GOT3 (cell line): ENCODE results near the gene REXO1.

Experiments
- DNase-seq: peaks from one replicate; lab custom pipeline; 2025; ENCODE audit warnings: mixed read lengths; lab: John Stamatoyannopoulos, UW

Gene REXO1

DNA sequence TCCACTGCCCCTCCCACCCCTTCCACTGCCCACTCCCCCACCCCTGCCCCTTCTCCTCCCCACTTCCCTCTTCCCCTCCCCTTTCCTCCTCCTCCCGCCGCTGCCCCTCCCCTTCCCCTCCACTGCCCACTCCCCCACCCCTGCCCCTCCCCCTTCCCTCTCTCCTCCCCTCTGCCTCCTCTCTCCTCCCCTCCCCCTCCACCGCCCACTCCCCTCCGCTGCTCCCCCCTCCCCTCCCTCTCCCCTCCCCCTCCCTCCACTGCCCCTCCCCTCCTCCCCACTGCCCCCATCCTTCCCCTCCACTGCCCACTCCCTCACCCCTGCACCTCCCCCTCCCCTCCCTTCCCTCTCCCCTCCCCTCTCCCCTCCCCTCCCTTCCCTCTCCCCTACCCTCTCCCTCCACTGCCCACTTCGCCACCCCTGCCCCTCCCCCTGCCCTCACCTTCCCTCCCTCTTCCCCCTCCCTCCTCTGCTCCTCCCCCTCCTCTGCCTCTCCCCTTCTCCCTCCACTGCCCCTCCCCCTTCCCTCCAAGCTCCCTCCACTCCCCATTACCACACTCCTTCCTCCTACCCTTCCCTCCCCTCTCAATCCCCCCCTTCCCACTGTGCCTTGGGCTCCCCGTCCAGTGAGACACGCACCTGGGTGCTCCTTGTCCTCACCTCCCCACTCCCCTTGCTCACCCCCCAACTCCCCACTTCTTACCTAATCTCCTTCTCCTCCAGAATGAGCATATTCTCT lies 58.1 kb downstream of the REXO1 start:
- no peak for DNase-seq

DNA sequence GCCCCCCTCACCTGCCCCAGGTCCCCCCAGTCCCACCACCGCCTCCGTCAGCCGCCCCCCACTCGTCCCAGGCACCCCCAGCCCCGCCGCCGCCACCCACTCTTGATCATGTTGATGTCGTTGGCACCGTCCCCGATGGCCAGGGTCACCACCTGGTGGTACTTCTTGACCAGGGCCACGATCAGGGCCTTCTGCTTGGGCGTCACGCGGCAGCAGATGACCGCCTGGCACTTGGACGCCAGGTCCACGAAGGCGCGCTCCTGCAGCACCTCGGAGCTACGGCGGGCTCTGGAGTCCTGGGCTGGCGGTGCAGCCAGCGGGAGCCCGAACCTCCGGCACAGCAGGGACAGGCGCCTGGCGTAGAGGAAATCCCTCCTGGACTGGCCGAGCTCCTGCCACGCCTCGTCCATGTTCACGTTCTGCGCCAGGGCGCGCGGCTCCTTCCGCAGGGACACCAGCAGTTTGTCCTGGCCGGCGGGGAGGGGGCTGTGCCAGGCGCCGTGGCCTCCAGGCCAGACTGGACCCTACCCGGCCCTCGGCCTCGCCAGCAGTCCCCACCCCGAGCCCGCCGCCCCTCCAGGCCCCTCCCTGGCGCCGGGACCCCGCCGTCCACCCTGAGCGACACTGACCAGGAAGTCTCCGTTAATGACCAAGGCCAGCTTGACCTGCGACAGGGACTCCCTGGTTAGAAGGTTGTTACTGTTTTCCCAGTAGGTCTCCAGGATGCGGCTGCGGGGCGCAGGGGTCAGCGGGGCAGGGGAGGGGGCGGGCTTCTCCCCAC lies 58.8 kb downstream of the REXO1 start:
- DNase-seq, result no peak

DNA sequence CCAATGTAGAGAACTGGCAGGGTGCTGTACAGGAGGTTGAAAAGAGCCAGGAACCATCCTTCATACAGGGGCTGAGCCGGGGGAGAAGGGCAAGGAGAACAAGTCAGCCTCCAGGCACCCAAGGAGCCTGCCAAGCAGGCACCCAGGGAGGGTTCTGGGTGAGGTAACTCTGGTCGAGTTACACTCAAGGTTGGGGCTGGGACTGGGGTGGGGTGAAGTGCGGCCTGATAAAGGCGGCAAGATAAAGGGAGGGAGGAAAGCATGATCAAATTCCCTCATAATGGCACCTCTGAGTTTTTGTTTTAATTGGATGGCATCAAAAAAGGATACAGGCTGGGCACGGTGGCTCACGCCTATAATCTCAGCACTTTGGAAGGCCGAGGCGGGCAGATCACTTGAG lies 61.2 kb downstream of the REXO1 start:
- DNase-seq, result no peak

DNA sequence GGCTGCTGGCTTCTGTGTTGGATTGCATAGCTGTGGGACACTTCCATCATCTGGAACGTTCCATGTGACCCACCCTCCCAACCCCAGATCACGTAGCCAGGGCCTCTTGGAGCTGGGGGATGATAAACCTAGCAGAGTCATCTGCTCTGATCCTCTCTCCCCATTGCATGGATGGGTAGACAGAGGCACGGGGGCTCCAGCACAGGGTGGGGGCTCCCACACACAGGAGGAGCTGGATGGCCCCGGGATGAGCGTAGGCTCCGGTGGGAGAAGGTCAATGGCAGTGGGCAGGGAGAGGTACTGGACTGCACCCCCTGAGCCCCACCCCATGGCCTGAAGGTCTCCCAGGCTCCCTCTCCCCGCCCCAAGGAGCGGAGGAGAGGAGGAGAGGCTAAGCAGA lies 61.6 kb downstream of the REXO1 start:
- no peak for DNase-seq

DNA sequence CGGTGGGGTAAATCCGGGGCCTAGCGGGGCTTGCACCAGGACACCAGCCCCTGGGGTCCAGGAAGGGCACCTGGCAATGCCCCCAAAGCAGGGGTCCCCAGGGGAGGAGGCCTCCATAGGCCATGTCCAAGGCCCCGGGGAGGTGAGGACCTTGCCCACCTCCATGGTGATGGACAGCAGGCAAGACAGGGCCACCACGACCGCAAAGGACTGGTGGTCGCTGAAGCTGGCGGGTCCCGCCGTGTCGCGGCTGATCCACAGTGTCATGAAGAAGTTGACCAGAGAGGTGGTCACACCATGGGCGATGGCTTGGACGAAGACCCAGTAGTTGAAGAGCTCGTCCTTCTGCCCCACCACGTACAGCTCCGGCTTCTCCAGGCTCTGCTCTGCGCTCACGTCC lies 63.0 kb downstream of the REXO1 start:
- DNase-seq, result no peak

DNA sequence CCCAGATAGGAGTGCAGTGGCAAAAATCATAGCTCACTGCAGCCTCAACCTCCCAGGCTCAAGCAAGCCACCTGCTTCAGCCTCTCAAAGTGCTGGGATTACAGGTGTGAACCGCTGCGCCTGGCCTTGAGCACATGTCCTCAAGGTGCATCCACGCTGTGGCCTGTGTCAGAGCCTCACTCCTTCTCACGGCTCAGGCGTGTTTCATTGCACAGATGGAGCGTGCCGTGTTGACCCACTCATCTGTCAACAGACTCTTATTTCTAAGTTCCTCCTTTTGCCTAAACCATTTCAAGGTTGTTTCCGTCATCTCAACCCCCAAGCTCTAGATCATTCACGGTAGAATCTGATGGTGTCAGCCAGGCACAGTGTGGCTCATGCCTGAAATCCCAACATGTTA lies 64.4 kb downstream of the REXO1 start:
- DNase-seq, result no peak

DNA sequence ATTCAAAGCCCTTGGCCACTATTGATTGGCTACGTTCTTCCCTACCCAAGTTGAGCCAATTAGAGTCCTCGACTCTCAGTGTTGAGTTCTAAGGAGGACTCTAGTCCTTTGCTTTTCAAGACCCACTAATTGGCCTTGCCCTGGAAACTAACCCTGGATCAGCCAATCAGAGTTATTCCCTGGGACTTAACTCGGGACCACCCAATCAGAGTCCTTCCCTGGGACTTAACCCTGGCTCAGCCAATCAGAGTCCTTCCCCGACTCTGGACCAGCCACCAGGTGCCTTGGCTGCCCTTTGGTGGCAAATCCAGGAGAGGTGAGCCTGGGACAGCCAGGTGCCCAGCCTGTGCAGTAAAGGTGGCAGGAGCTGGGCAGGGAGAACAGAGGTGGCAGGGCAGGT lies 64.9 kb downstream of the REXO1 start:
- no peak for DNase-seq

DNA sequence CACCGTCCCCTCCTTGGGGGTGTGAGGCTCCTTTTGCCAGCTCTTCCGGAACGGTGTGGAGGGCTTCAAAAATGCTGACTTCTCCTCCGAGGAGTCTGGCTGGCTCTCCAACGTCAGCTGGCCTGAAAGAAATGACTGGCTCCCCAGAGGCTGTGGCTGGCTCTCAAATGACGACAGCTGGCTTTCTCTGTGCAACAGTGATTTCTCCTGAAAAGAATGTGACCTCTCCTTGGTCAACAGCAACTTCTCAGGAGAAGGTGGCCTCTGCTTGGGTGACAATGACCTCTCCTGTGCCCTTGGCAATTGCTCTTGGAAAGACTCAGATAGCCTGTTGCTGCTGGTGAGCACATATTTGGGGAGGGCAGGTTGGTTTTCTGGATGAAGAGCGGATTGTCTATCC lies 65.8 kb downstream of the REXO1 start:
- DNase-seq, result no peak

DNA sequence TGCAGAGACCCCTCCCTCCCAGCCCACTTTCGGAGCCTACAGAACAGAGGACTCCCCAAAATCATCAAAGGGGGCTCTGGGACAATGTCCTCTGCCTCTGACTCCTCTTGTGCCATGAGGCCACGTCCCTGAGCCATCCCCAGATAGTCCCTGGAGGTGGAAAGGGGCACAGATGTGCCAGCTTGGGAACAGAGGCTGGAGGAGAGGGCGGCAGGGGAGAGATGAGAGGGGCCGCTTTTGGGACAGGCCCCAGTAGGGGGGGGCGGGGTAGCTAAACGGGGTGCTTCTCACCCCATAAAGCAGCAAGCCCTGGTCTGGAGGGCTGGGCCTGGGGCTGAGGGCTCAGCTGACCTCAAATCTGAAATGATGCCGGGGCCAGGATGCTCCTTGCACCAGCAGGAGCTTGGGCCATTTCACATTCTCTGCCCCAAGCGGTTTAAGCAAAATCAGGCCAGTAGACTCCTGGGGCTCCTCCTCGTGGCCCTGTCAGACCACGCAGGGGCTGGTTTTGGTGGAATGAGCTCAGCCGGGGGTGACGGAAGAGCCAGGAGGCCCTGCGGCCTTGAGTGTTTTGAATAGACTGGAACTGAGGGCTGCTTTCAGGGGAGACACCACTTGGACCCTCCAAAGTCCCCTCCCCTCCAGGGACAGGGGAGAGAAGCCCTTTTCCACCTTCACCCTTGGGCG lies 67.9 kb downstream of the REXO1 start:
- DNase-seq, result no peak

DNA sequence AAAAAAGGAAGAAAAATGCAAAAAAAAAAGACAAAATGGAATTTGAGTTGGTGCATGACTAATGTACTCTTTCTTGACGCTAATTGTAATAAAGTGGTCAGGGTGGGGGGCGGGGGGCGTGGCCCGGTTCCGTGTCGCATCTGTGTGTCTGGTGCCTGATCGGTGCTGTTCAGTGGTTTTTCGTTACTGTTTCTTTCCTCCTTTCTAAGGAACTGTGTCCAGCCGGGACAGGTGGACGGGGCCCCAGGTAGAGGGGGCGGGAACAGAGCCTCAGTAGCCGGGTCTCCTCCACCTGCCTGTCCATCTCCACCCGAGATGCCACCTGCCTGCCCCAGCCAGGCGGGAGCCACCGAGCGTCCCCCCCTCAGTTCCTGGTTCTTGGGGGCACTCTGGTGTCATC lies 68.7 kb downstream of the REXO1 start:
- no peak for DNase-seq

DNA sequence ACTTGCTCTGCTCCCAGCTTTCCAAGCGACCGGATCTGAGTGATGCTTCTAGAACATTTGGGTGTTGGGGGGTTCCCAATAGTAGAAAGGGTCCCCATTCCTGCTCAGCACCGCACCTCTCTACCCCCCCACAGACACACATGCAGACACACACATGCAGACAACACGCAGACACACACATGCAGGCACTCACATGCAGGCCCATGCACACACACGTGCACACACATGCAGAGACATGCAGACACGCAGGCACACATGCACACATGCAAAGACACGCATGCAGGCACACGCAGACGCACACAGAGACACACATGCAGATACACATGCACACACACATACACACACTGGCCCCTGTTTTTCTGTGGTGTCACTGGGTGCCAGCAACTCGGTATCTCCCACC lies 71.1 kb downstream of the REXO1 start:
- DNase-seq, result no peak

DNA sequence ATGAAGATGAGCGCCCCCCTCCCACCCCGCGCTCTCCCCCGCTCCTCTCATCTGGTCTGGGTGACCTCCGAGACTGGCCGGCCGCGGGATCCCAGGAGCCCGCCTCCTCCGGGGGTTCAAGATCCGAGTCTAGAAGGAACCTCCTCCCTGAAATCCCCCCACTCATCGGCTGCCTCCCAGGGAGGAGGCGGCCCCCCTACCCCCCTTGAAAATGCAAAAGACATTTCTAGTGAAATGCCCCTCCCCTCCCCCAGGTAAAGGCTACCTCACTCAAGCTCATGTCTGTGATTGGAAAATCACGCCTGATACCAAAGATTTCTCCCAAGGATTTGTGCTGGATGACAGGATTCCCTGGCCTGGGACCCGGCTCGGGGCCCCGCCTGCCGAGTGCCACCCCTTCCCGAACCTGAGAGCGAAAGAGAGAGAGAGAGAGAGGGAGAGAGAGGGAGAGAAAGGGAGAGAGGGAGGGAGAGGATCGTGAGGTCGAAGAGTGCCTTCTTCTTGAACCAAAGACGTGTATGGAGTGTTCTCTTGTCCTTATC lies 71.6 kb downstream of the REXO1 start:
- DNase-seq, result no peak

DNA sequence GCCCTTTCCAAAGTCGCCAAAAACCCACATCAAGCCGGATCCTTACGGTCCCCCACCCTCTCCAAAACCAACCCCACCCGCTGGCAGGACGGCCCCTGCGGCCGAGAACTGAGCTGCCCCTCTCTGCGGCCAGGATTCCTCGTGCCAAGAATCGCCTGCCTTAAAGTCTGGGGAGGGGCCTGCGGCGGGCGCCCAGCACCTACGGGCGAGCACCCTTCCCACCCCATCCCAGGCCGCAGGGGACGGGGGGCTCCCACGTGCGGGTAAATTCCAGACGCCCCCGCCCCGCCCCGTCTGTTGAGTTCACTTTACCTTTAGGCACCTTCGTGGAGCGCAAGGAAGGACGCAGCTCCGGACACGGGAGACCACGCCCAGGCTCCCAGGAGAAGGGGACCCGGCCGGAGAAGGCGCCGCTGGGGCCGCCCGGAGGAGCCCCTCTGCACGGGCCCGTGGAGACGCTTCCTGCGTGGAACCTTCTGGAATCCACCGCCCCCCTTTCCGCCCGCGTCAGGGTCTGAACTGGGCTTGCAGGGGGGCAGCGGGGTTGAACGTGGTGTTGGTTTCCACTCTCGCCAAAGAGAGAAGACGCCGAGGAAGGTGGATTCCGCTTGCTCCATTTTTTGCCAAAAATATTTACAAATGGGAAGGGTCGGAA lies 72.2 kb downstream of the REXO1 start:
- no peak for DNase-seq

DNA sequence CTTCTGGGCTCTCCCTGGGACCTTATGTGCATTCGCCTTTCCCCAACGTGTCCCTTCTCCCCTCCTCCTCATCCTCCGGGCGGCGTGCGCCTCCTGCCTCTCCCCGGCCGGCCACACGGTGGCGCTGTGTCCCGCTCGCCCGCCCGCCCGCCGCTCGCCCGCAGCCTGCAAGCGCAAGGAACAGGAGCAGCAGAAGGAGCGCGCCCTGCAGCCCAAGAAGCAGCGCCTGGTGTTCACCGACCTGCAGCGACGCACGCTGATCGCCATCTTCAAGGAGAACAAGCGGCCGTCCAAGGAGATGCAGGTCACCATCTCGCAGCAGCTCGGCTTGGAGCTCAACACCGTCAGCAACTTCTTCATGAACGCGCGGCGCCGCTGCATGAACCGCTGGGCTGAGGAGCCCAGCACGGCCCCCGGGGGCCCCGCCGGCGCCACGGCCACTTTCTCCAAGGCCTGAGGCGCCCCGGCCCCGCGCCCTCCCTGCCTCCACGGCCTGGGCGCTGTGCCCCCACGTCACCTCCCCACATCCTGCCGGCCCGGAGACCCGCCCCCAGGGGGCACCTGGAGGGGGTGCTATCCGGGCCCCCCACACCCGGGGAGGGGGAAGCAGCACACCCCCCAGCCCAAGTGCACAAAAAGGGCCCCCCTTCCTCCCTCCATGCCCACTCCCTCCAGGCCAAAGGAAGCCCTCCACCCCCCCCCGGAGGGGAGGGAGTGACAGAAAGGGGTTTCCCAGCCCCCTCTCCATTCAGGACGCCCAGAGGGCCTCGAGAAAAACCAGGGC lies 73.1 kb downstream of the REXO1 start:
- no peak for DNase-seq

DNA sequence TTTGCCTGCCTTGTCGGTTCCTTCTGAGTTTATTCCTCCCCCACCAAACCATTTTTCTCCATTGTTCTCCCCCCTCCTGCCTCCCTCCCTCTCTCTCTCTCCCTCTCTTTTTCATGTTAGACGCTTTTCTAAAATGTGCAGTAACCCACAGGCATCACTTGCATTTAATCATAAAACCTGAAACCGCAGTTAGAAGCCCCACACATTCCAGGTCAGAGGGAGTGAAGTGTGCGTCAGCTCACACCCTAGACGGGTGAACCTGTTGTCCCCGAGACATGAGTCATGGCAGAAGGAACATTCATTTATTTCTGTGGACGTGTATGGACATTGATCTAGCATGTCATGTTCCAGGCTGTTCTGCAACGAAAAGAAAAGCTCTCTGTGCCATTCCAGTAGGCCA lies 75.1 kb downstream of the REXO1 start:
- no peak for DNase-seq

DNA sequence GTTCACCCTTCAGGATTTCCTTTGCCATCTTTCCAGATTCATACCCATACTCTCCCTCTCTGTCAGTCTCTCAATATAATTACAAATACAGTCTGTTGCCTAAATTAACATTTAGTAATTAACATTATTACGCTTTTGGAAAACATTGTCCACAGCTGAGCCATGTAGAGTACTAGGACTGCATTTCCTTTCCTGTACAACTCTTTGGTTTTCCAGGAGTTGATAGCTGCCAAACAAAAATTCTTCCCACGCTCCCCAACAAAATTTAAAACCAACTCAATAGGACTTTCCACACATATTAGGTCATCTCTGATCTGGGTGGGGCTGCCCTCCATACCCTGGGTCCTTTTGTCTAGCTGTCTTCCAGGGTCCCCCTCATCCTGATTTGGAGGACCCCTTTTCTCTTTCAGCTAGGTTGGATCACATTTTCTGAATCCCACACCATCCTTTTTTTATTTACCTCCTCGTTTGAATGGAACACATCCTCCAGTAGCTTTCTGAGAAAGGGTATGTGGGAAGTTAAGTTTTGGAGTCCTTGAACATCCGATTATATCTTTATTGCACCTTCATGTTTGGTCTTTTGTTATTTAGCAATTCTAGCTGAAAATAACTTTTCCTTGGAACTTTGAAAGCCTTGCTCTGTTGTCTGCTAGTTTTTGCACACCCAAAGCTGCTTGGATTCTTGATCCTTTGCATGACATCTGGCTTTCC lies 77.3 kb downstream of the REXO1 start:
- no peak for DNase-seq

DNA sequence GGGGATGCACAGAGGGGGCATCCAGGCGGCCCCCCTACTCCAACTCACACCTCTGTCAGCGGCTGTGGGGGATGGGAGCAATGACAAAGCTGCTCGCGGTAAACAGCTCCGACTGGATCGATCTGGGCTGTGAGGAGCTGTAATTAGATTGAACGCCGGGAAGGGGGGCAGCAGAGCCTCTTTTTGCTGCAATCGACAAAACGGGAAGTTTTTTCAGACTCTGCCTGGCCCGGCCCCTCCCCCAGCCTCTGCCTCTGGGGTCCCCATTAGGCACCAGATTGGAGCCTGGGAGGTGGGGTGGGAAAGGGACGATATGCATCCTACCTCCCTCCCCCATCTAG lies 78.7 kb downstream of the REXO1 start:
- DNase-seq, result no peak

DNA sequence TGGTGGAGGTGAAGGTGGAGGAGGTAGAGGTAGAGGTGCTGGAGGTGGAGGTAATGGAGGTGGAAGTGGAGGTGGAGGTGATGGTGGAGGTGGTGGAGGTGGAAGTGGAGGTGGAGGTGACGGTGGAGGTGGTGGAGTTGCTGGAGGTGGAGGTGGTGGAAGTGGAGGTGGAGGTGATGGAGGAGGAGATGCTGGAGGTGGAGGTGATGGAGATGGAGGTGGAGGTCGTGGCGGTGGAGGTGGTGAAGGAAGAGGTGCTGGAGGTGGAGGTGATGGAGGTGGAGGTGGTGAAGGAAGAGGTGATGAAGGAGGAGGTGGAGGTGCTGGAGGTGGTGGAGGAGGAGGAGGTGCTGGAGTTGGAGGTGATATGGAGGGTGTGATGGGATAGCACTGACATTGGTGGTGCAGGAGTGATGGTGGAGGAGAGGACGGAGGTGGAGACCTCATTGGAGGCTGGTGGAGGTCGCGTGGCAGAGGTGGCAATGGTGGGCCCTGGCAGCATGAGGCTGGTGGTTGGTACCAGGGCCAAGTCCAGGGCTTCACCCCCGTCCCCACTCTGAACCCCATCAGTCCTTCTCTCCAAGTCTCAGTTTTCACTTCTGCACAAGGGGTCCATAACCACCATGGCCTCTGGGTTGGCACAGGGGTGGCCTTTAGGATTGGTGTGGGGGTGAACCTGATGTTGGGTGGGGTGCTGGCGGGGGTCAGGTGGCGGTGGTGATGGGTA lies 79.2 kb downstream of the REXO1 start:
- no peak for DNase-seq

DNA sequence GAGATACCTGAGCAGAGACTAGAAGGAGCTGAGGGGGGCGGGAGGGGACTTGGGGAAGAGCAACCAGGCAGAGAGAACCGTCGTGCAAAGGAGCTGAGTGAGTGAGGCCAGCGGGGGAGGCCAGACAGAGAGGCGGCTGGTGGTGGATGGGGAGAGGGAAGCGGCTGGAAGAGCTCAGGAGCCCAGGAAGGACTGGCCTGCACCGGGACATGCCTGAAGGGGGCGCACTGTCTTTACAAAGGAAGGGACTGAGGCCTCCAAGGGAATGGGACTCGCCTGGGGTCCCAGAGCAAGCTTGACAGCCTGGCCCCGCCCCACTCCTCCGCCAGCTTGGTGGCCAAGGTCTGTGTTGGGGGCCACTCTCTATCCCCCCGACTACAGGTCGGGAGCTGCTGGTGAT lies 80.0 kb downstream of the REXO1 start:
- no peak for DNase-seq

DNA sequence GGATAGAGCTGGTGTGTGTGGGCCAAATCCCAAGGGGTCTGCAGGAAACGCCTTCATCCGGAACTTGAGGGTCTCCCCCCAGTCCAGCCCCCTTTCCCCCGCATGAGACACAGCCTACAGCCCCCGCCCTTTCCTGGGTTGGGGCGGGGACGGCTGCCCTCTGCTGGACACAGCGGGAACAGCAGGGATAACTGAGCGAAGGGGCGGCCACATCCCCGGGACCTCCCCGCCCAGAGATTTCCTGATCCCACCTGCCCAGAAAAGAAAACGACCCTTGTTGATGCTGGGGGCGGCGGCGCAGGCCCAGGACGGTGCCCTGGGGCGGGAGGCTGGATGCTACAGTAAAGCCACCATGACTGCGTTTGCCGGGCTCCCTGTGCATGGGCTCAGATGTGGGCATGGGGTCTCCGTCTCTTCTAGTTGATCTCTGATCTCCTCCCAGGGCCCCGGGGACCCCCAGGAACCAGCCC lies 80.8 kb downstream of the REXO1 start:
- no peak for DNase-seq
